T-cell (primary cell): ENCODE results near the gene TMUB1. TPM values are rescaled to one million over a fixed set of nuclear protein-coding genes. Genes with fewer than 3 reads are reported as not detected.

Experiments
- ATAC-seq, 4 experiments: fragments of 200-7000 bp in 3 of 4; fragments of 150-1000 bp in 1 of 4; cut with Tn5 transposase; replicated peaks in 1 of 4; 1 replicate in 3 of 4; 2 replicates in 1 of 4; pipeline ENCODE4 v1.10.0; 2021; ENCODE audit warnings: moderate library complexity in 3 of 4, mild to moderate bottlenecking in 2 of 4, moderate number of reproducible peaks in 1 of 4
- CTCF ChIA-PET, 2 donors: fragments of 300-600 bp; sonication (Branson Sonifier 250); formaldehyde crosslinking; loops; one replicate each; lab custom pipeline; 2022; ENCODE audit warnings: antibody characterized with exemption in 2 of 2; lab: Charles Lee
- POLR2A ChIA-PET, 2 donors: fragments of 300-600 bp; sonication (Branson Sonifier 250); formaldehyde crosslinking; loops; one replicate each; lab custom pipeline; 2022; ENCODE audit warnings: antibody characterized with exemption in 2 of 2; lab: Charles Lee
- DNase-seq, 35 experiments: peaks; one replicate each; pipeline versions ENCODE4 v3.0.0 to v3.0.0-alpha.2; 2013 to 2023
- H3K27ac ChIP-seq: one replicate; pipeline ENCODE4 v1.5.1; 2013; ENCODE audit warnings: low read length
- H3K27me3 ChIP-seq, 2 experiments: replicated peaks in 1 of 2; 1 replicate in 1 of 2; 2 replicates in 1 of 2; pipeline versions ENCODE4 v1.6.1 to v1.7.0; 2013; ENCODE audit warnings: low read length in 1 of 2, mixed read lengths in 1 of 2; ENCODE audit not compliant: control insufficient read depth in 2 of 2, insufficient read depth in 2 of 2; ENCODE audit errors: extremely low read depth in 1 of 2
- H3K36me3 ChIP-seq, 2 donors: 1 replicate in 1 of 2; 2 replicates in 1 of 2; pipeline versions ENCODE4 v1.6.1 to v1.7.0; 2013; ENCODE audit warnings: low read length in 1 of 2; ENCODE audit not compliant: control insufficient read depth in 2 of 2, insufficient read depth in 1 of 2; ENCODE audit errors: extremely low read depth in 1 of 2
- H3K4me1 ChIP-seq, 2 experiments: 1 replicate in 1 of 2; 2 replicates in 1 of 2; pipeline versions ENCODE4 v1.6.1 to v1.7.0; 2013; ENCODE audit warnings: low read length in 2 of 2, mixed read lengths in 1 of 2; ENCODE audit not compliant: insufficient read depth in 2 of 2, control insufficient read depth in 1 of 2; ENCODE audit errors: extremely low read depth in 1 of 2
- H3K4me3 ChIP-seq, 2 donors: 1 replicate in 1 of 2; 2 replicates in 1 of 2; pipeline versions ENCODE4 v1.5.1 to v1.7.0; 2013; ENCODE audit warnings: mild to moderate bottlenecking in 2 of 2, low read length in 1 of 2, moderate library complexity in 1 of 2; ENCODE audit not compliant: control insufficient read depth in 1 of 2; ENCODE audit errors: extremely low read depth in 1 of 2
- H3K9me3 ChIP-seq: 2 replicates; pipeline ENCODE4 v1.7.0; 2013
- H3K27ac Mint-ChIP-seq, 2 donors: one replicate each; pipeline ENCODE4 v1.8.0; 2020 to 2021; ENCODE audit warnings: mild to moderate bottlenecking in 2 of 2, mixed read lengths in 2 of 2
- H3K27me3 Mint-ChIP-seq, 2 donors: one replicate each; pipeline ENCODE4 v1.8.0; 2021 to 2022; ENCODE audit warnings: mixed read lengths in 2 of 2
- H3K36me3 Mint-ChIP-seq: one replicate; pipeline ENCODE4 v1.8.0; 2021; ENCODE audit warnings: mixed read lengths
- H3K4me1 Mint-ChIP-seq, 3 donors: one replicate each; pipeline ENCODE4 v1.8.0; 2020 to 2022; ENCODE audit warnings: mixed read lengths in 3 of 3, mild to moderate bottlenecking in 1 of 3
- H3K4me3 Mint-ChIP-seq, 3 donors: one replicate each; pipeline ENCODE4 v1.8.0; 2020 to 2022; ENCODE audit warnings: mild to moderate bottlenecking in 3 of 3, mixed read lengths in 3 of 3, moderate library complexity in 3 of 3
- H3K9me3 Mint-ChIP-seq, 3 donors: one replicate each; pipeline ENCODE4 v1.8.0; 2020 to 2022; ENCODE audit warnings: mixed read lengths in 3 of 3
- WGBS: methylation state at CpG from one replicate; pipeline ENCODE4 v1.1.5; 2013; ENCODE audit warnings: missing lambda C conversion rate; ENCODE audit not compliant: insufficient coverage; 5-methylcytosine and 5-hydroxymethylcytosine counted together
- total RNA-seq, 35 experiments: library from RNA in 6 of 35; stranded (reverse) in 6 of 35; fragments of 120-200 nt in 1 of 35; gene quantifications; one replicate each; pipeline versions ENCODE4 v1.2.1 to v1.2.4 and lab custom pipeline; 2013 to 2026

Gene TMUB1
- total RNA-seq, 5 donors from 2014 or later (not counting 1 experiment from before 2014, with no cell fraction given), result 44.0 to 67.0 (median 56.5) TPM

DNA sequence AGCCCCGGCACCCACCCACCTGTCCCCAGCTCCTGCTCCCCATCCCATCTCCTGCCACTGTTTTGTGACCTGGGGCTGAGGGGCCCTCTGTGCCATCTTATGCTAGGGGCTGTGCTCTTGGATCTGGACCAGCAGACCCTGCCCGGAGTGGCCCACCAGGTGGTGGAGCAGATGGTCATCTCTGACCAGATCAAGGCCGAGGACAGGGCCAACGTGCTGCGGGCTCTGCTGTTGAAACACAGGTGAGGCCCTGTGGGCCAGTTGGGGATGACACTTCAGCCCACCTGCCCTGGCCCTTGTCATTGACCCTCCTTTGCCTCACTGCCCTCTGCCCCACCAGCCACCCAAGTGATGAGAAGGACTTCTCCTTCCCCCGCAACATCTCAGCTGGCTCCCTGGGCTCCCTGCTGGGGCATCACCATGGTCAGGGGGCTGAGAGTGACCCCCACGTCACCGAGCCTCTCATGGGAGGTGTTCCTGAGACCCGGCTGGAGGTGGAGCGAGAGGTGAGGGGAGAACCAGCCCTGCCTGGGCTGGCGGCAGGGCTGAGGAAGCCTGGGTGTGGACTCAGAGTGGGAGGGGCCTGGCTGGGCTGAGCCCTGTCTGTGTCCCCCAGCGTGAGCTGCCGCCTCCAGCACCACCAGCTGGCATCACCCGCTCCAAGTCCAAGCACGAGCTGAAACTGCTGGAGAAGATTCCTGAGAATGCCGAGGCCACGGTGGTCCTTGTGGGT is 13.3 kb downstream of the TMUB1 start:
- no peaks in the 10 kb centered on the region for H3K9me3 ChIP-seq
- no peaks in the 10 kb centered on the region for H3K4me1 ChIP-seq
- peaks cover 39 to 72% of the 10 kb centered on the region in 2 donors for H3K36me3 ChIP-seq
- H3K4me3 ChIP-seq, result no peak overlapping the region
- H3K9me3 Mint-ChIP-seq, result no peaks in the 10 kb centered on the region
- ChIA-PET POLR2A (no interaction called here), CTCF (interaction anchor here in 1 of 2 donors (0.6 kb wide), 1 partner anchor 9 kb away, joined by 3 read pairs; no protein-coding TSS in a partner anchor)
- 96% methylated on average over 11 of the region's 17 CpGs for WGBS
- no peaks in the 10 kb centered on the region for H3K27me3 Mint-ChIP-seq
- no peaks in the 10 kb centered on the region for H3K27me3 ChIP-seq
- H3K27ac Mint-ChIP-seq, result no peak overlapping the region
- H3K36me3 Mint-ChIP-seq, result peaks cover 38% of the 10 kb centered on the region
- ATAC-seq (no peak), DNase-seq (no peak)
- no peak overlapping the region for H3K4me3 Mint-ChIP-seq
- H3K4me1 Mint-ChIP-seq, result no peaks in the 10 kb centered on the region
- H3K27ac ChIP-seq, result no peak overlapping the region

DNA sequence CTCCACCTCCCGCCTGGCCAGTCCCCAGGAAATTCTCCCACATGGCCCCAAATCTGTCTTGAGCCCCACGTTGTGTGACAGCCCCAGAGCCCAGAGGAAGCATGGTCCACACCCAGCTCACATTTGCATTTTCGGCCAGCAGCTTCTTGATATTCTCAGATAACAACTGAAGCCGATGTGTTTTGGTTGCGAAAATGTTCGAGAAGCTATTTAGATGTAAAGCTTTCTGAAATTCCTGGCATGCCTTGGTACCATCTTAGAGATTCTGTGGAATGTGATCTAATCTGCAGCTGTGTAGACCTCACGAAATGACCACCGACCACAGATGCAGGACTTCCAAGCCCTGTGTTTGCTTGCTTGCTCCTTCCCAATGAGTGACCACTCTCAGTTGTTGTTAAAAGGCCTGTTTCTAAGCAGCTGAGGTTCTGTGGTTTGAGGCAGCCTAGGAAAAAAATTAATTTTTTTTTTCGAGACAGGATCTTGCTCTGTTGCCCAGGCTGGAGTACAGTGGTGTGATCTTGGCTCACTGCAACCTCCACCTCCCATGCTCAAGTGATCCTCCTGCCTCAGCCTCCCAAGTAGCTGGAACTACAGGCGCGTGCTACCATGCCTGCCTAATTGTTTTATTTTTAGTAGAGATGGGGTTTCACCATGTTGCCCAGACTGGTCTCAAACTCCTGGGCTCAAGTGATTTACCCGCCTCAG is 15.1 kb downstream of the TMUB1 start:
- H3K4me1 Mint-ChIP-seq, result no peaks in the 10 kb centered on the region
- H3K36me3 ChIP-seq, result peaks cover 27 to 64% of the 10 kb centered on the region in 2 donors
- WGBS, result 90% methylated on average over 10 of the region's 12 CpGs
- CTCF ChIA-PET, result interaction anchor here in 1 of 2 donors (0.6 kb wide), 1 partner anchor 1228 kb away, joined by 3 read pairs; no protein-coding TSS in a partner anchor
- POLR2A ChIA-PET, result no interaction called here
- no peaks in the 10 kb centered on the region for H3K27me3 ChIP-seq
- no peaks in the 10 kb centered on the region for H3K4me1 ChIP-seq
- peaks cover 34% of the 10 kb centered on the region for H3K36me3 Mint-ChIP-seq
- H3K27me3 Mint-ChIP-seq, result no peaks in the 10 kb centered on the region
- no peak overlapping the region for H3K4me3 ChIP-seq
- DNase-seq (no peak), ATAC-seq (no peak)
- no peak overlapping the region for H3K27ac ChIP-seq
- no peaks in the 10 kb centered on the region for H3K9me3 ChIP-seq
- H3K27ac Mint-ChIP-seq, result no peak overlapping the region
- no peaks in the 10 kb centered on the region for H3K9me3 Mint-ChIP-seq
- H3K4me3 Mint-ChIP-seq, result no peak overlapping the region

- H3K27me3 ChIP-seq, result no peaks in the 10 kb centered on the region
- WGBS, result 97% methylated on average over 23 of the region's 39 CpGs
- POLR2A ChIA-PET, result no interaction called here
- no peaks in the 10 kb centered on the region for H3K27me3 Mint-ChIP-seq
- H3K27ac ChIP-seq, result no peak overlapping the region
- ATAC-seq, result no peak
- peaks cover 21 to 59% of the 10 kb centered on the region in 2 donors for H3K36me3 ChIP-seq
- H3K4me1 ChIP-seq, result peaks cover 0 to 10% of the 10 kb centered on the region in 2 experiments
- no peaks in the 10 kb centered on the region for H3K9me3 Mint-ChIP-seq
- peaks cover 4 to 6% (median 5%) of the 10 kb centered on the region in 3 donors for H3K4me1 Mint-ChIP-seq
- no peak overlapping the region for H3K27ac Mint-ChIP-seq
- CTCF ChIA-PET, result no interaction called here
- H3K4me3 Mint-ChIP-seq, result no peak overlapping the region
- H3K9me3 ChIP-seq, result no peaks in the 10 kb centered on the region
- no peak overlapping the region for H3K4me3 ChIP-seq
- peaks cover 30% of the 10 kb centered on the region for H3K36me3 Mint-ChIP-seq
- DNase-seq, result no peak
These were observed 16.9 kb downstream of the TMUB1 start for GRCh38 chr7:151066273-151066974.

- peaks cover 21 to 54% of the 10 kb centered on the region in 2 donors for H3K36me3 ChIP-seq
These were observed 17.8 kb downstream of the TMUB1 start for GRCh38 chr7:151065516-151065915.

GRCh38 chr7:151064993-151065392 is 18.3 kb downstream of the TMUB1 start:
- ChIA-PET POLR2A (no interaction called here), CTCF (no interaction called here)
- H3K4me3 Mint-ChIP-seq, result no peak overlapping the region
- H3K27me3 Mint-ChIP-seq, result no peaks in the 10 kb centered on the region
- no peak overlapping the region for H3K4me3 ChIP-seq
- peaks cover 16 to 48% of the 10 kb centered on the region in 2 donors for H3K36me3 ChIP-seq
- no peaks in the 10 kb centered on the region for H3K9me3 ChIP-seq
- H3K27ac Mint-ChIP-seq, result no peak overlapping the region
- H3K9me3 Mint-ChIP-seq, result no peaks in the 10 kb centered on the region
- H3K27ac ChIP-seq, result no peak overlapping the region
- H3K4me1 Mint-ChIP-seq, result peaks cover 13 to 18% (median 18%) of the 10 kb centered on the region in 3 donors
- H3K36me3 Mint-ChIP-seq, result peaks cover 25% of the 10 kb centered on the region
- no CpG with 5 or more reads among the region's 6 CpGs for WGBS
- DNase-seq (no peak), ATAC-seq (no peak)
- H3K27me3 ChIP-seq, result no peaks in the 10 kb centered on the region
- H3K4me1 ChIP-seq, result peaks cover 6 to 25% of the 10 kb centered on the region in 2 experiments

More at GRCh38 chr7:151065516-151065915, 17.8 kb downstream of the TMUB1 start:
- Histone ChIP-seq H3K4me1 (peaks cover 1 to 19% of the 10 kb centered on the region in 2 experiments), H3K27me3 (no peaks in the 10 kb centered on the region), H3K4me3 (no peak overlapping the region), H3K9me3 (no peaks in the 10 kb centered on the region), H3K27ac (no peak overlapping the region)
- ChIA-PET CTCF (no interaction called here), POLR2A (no interaction called here)
- Mint-ChIP-seq H3K36me3 (peaks cover 28% of the 10 kb centered on the region), H3K27me3 (no peaks in the 10 kb centered on the region), H3K9me3 (no peaks in the 10 kb centered on the region), H3K4me1 (peaks cover 10 to 14% (median 13%) of the 10 kb centered on the region in 3 donors), H3K4me3 (no peak overlapping the region), H3K27ac (no peak overlapping the region)
- ATAC-seq (no peak), DNase-seq (no peak)
- WGBS, result 97% methylated on average over 12 of the region's 14 CpGs

DNA sequence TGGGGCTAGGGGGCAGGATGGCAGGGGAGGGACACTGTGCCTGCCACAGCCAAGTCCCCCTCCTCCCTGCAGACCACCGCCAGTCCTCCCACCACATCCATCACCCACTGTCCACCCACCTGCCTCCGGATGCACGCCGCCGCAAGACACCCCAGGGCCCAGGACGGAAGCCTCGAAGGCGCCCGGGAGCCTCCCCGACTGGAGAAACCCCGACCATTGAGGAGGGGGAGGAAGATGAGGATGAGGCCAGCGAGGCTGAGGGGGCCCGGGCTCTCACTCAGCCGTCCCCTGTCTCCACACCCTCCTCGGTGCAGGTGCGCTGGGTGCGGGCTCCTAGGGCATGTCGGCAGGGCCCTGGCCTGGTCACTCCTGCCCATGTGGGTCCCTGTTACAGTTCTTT is 18.8 kb downstream of the TMUB1 start:
- Histone ChIP-seq H3K27ac (no peak overlapping the region), H3K4me1 (peaks cover 7 to 27% of the 10 kb centered on the region in 2 experiments), H3K4me3 (no peak overlapping the region), H3K27me3 (no peaks in the 10 kb centered on the region), H3K36me3 (peaks cover 12 to 43% of the 10 kb centered on the region in 2 donors), H3K9me3 (no peaks in the 10 kb centered on the region)
- ATAC-seq (no peak), DNase-seq (no peak)
- Mint-ChIP-seq H3K36me3 (peaks cover 25% of the 10 kb centered on the region), H3K27me3 (no peaks in the 10 kb centered on the region), H3K27ac (no peak overlapping the region), H3K4me3 (no peak overlapping the region), H3K9me3 (no peaks in the 10 kb centered on the region), H3K4me1 (peaks cover 13 to 19% (median 18%) of the 10 kb centered on the region in 3 donors)
- POLR2A ChIA-PET, result no interaction called here
- CTCF ChIA-PET, result no interaction called here
- WGBS, result 97% methylated on average over 5 of the region's 18 CpGs
